Activated gamma-delta T cell treated with Interleukin-2 at 50 U/mL for 16 hours (primary cell): Measurements from ENCODE around the gene OR2A25.
"Not testable (repeated sequence)": the region's sequence is repeated elsewhere in the genome, so short reads cannot be mapped to it uniquely, and the experiment has no call there.

Experiments used
- DNase-seq: peaks from one replicate; pipeline ENCODE4 v3.0.0-alpha.2; 2020

The OR2A25 gene

GRCh38 chr7:144069511-144069910 lies at the start of gene OR2A25:
OR2A25 (plus strand) TSS chr7:144069811; CDS start chr7:144074220, 4,409 bp downstream.
- no peak for DNase-seq

- no peak for DNase-seq
These were observed 49.3 kb upstream of the OR2A25 start for GRCh38 chr7:144020340-144020739.

GRCh38 chr7:144022169-144022568 lies 47.4 kb upstream of the OR2A25 start:
- DNase-seq: no peak

- no peak for DNase-seq
These were observed 46.3 kb upstream of the OR2A25 start for GRCh38 chr7:144023171-144023827.

- DNase-seq: no peak
These were observed 45.4 kb upstream of the OR2A25 start for GRCh38 chr7:144024213-144024612.

GRCh38 chr7:144026203-144026883 lies 43.3 kb upstream of the OR2A25 start:
- no peak for DNase-seq

GRCh38 chr7:144027070-144027469 lies 42.5 kb upstream of the OR2A25 start:
- DNase-seq: no peak

- no peak for DNase-seq
These were observed 41.6 kb upstream of the OR2A25 start for GRCh38 chr7:144027974-144028373.

GRCh38 chr7:144028547-144028946 lies 41.1 kb upstream of the OR2A25 start:
- DNase-seq: no peak

- DNase-seq: no peak
These were observed 37.1 kb upstream of the OR2A25 start for GRCh38 chr7:144032516-144032915.

GRCh38 chr7:144032985-144033709 lies 36.5 kb upstream of the OR2A25 start:
- no peak for DNase-seq

GRCh38 chr7:144035385-144035784 lies 34.2 kb upstream of the OR2A25 start:
- DNase-seq: no peak

GRCh38 chr7:144036302-144036885 lies 33.2 kb upstream of the OR2A25 start:
- DNase-seq: no peak

- no peak for DNase-seq
These were observed 32.1 kb upstream of the OR2A25 start for GRCh38 chr7:144037414-144038035.

- DNase-seq: no peak
These were observed 30.7 kb upstream of the OR2A25 start for GRCh38 chr7:144038887-144039286.

GRCh38 chr7:144048648-144049047 lies 21.0 kb upstream of the OR2A25 start, which contains the start of gene OR2A5:
OR2A5 (plus strand) TSS chr7:144048948; CDS start chr7:144050402, 1,454 bp downstream.
- no peak for DNase-seq

- DNase-seq: no peak
These were observed 20.1 kb upstream of the OR2A25 start for GRCh38 chr7:144049491-144049890.

GRCh38 chr7:144050093-144050492 lies 19.5 kb upstream of the OR2A25 start:
- no peak for DNase-seq

- not testable (repeated sequence) for DNase-seq
These were observed 18.7 kb upstream of the OR2A25 start for GRCh38 chr7:144050884-144051283.

GRCh38 chr7:144057954-144058353 lies 11.7 kb upstream of the OR2A25 start:
- no peak for DNase-seq

GRCh38 chr7:144063710-144064109 lies 5.9 kb upstream of the OR2A25 start:
- DNase-seq: no peak

- no peak for DNase-seq
These were observed 342 bp downstream of the OR2A25 start for GRCh38 chr7:144069953-144070352.

- DNase-seq: no peak
These were observed 4.8 kb downstream of the OR2A25 start for GRCh38 chr7:144074374-144074773.
